B cell (primary cell): ENCODE data around the gene AGRN. TPM values are rescaled to one million over a fixed set of nuclear protein-coding genes. Genes with fewer than 3 reads are reported as not detected.
A peak's percentile ranks its signal among the peaks of the same experiment; 100 is the strongest.

Experiments used
- ATAC-seq: fragments of 200-7000 bp; cut with Tn5 transposase; one replicate; pipeline ENCODE4 v1.10.0; 2021; ENCODE audit warnings: low read depth, mild to moderate bottlenecking, moderate number of reproducible peaks, moderate library complexity
- CTCF ChIA-PET: fragments of 350-600 bp; sonication (Branson Sonifier 250); formaldehyde crosslinking; loops from one replicate; lab custom pipeline; 2021; ENCODE audit warnings: antibody characterized with exemption, inconsistent platforms; lab: Charles Lee
- POLR2A ChIA-PET: fragments of 350-600 bp; sonication (Branson Sonifier 250); formaldehyde crosslinking; loops from one replicate; lab custom pipeline; 2021; ENCODE audit warnings: antibody characterized with exemption; lab: Charles Lee
- DNase-seq: peaks from one replicate; pipeline ENCODE4 v3.0.0; 2013
- H2AFZ ChIP-seq: 2 replicates; pipeline ENCODE4 v1.6.1; 2012; ENCODE audit warnings: mild to moderate bottlenecking, low read depth, low read length; ENCODE audit not compliant: insufficient read depth, poor library complexity, severe bottlenecking
- H3K27ac ChIP-seq, 2 donors: 1 replicate in 1 of 2; 2 replicates in 1 of 2; pipeline ENCODE4 v1.5.1; 2012 to 2013; ENCODE audit warnings: low read length in 2 of 2, mild to moderate bottlenecking in 2 of 2, moderate library complexity in 1 of 2
- H3K27me3 ChIP-seq, 4 experiments: fragments of 200-600 bp in 1 of 4; sonication (generic) in 1 of 4; replicated peaks in 1 of 4; 1 replicate in 2 of 4; 2 replicates in 2 of 4; pipeline versions ENCODE4 v1.6.1 to v1.7.0; 2013 to 2016; ENCODE audit warnings: low read length in 3 of 4, mild to moderate bottlenecking in 2 of 4, mixed read lengths in 1 of 4, moderate library complexity in 1 of 4; ENCODE audit not compliant: insufficient read depth in 4 of 4, control insufficient read depth in 3 of 4; ENCODE audit errors: control extremely low read depth in 1 of 4
- H3K36me3 ChIP-seq, 2 experiments: replicated peaks in 1 of 2; 1 replicate in 1 of 2; 2 replicates in 1 of 2; pipeline versions ENCODE4 v1.6.1 to v1.7.1; 2013; ENCODE audit warnings: low read length in 1 of 2; ENCODE audit not compliant: insufficient read depth in 2 of 2, control insufficient read depth in 1 of 2; ENCODE audit errors: control extremely low read depth in 1 of 2, extremely low read depth in 1 of 2
- H3K4me1 ChIP-seq, 2 donors: fragments of 200-600 bp in 1 of 2; sonication (generic) in 1 of 2; 1 replicate in 1 of 2; 2 replicates in 1 of 2; pipeline versions ENCODE4 v1.5.1 to v1.6.1; 2013 to 2017; ENCODE audit warnings: low read length in 2 of 2; ENCODE audit not compliant: control insufficient read depth in 2 of 2, insufficient read depth in 2 of 2
- H3K4me2 ChIP-seq: replicated peaks from 2 replicates; pipeline ENCODE3; 2012; ENCODE audit warnings: mild to moderate bottlenecking, low read depth, low read length; ENCODE audit not compliant: poor library complexity, severe bottlenecking
- H3K4me3 ChIP-seq, 5 experiments: fragments of 200-600 bp in 1 of 5; sonication (generic) in 1 of 5; 1 replicate in 3 of 5; 2 replicates in 2 of 5; pipeline versions ENCODE4 v1.5.1 to v1.7.0; 2011 to 2016; ENCODE audit warnings: low read length in 4 of 5, mild to moderate bottlenecking in 4 of 5, low read depth in 2 of 5, control low read depth in 1 of 5, moderate library complexity in 1 of 5; ENCODE audit not compliant: insufficient read depth in 1 of 5; ENCODE audit errors: control extremely low read depth in 1 of 5, extremely low read depth in 1 of 5
- H3K79me2 ChIP-seq: fragments of 200-600 bp; sonication (generic); one replicate; pipeline ENCODE4 v1.6.0; 2016; ENCODE audit warnings: low read length; ENCODE audit not compliant: control insufficient read depth, insufficient read depth
- H3K9ac ChIP-seq: fragments of 200-600 bp; sonication (generic); 2 replicates; pipeline ENCODE4 v1.6.1; 2017; ENCODE audit warnings: mild to moderate bottlenecking, low read length, moderate library complexity
- H3K9me3 ChIP-seq, 3 donors: one replicate each; pipeline versions ENCODE4 v1.6.1 to v1.7.1; 2013; ENCODE audit warnings: low read length in 2 of 3; ENCODE audit not compliant: control insufficient read depth in 2 of 3, insufficient read depth in 1 of 3; ENCODE audit errors: control extremely low read depth in 1 of 3
- H4K20me1 ChIP-seq: 2 replicates; pipeline ENCODE4 v1.6.0; 2012; ENCODE audit warnings: mild to moderate bottlenecking, low read length; ENCODE audit not compliant: insufficient read depth, control insufficient read depth, poor library complexity, severe bottlenecking
- H3K27ac Mint-ChIP-seq: one replicate; pipeline ENCODE4 v1.8.0; 2021; ENCODE audit warnings: mixed read lengths
- H3K27me3 Mint-ChIP-seq: one replicate; pipeline ENCODE4 v1.8.0; 2021; ENCODE audit warnings: mixed read lengths
- H3K4me1 Mint-ChIP-seq: one replicate; pipeline ENCODE4 v1.8.0; 2021; ENCODE audit warnings: mixed read lengths
- H3K4me3 Mint-ChIP-seq: one replicate; pipeline ENCODE4 v1.8.0; 2021; ENCODE audit warnings: mixed read lengths
- H3K9me3 Mint-ChIP-seq: one replicate; pipeline ENCODE4 v1.8.0; 2022; ENCODE audit warnings: mixed read lengths; ENCODE audit not compliant: insufficient read depth
- EZH2 ChIP-seq: IDR thresholded peaks from 2 replicates; pipeline ENCODE4 v1.6.1; 2012; ENCODE audit warnings: borderline replicate concordance, low read depth, mild to moderate bottlenecking, moderate library complexity, low read length; ENCODE audit not compliant: insufficient read depth, poor library complexity, severe bottlenecking
- WGBS: methylation state at CpG from one replicate; pipeline ENCODE4 v1.1.5; 2013; ENCODE audit warnings: missing lambda C conversion rate; ENCODE audit not compliant: insufficient coverage; 5-methylcytosine and 5-hydroxymethylcytosine counted together
- intact Hi-C: fragments of 100-400 bp; cut with micrococcal nuclease; formaldehyde crosslinking; loops from one replicate; pipeline ENCODE4 v1.10.0; 2022
- polyA plus RNA-seq: library from polyadenylated mRNA; depleted of rRNA; stranded (reverse); fragments of >200 nt; gene quantifications from 2 replicates; pipeline ENCODE4 v1.2.3, GENCODE V29; 2012
- total RNA-seq, 2 donors: library from RNA; stranded (reverse); fragments of 120-200 nt in 1 of 2; gene quantifications; 1 replicate in 1 of 2; 2 replicates in 1 of 2; pipeline versions ENCODE4 v1.2.3 to v1.2.4, GENCODE V29; 2013 to 2022
- TF ChIP-seq, protein P1 (sequence below): fragments of 200-600 bp; IDR thresholded peaks from one replicate; pipeline ENCODE4 v1.8.0; 2022; ENCODE audit warnings: antibody characterized with exemption, mild to moderate bottlenecking

Gene AGRN
- total and polyA plus RNA-seq, 2 donors (not counting 1 experiment from before 2014, with no cell fraction given): 7.3 to 31.3 TPM

DNA sequence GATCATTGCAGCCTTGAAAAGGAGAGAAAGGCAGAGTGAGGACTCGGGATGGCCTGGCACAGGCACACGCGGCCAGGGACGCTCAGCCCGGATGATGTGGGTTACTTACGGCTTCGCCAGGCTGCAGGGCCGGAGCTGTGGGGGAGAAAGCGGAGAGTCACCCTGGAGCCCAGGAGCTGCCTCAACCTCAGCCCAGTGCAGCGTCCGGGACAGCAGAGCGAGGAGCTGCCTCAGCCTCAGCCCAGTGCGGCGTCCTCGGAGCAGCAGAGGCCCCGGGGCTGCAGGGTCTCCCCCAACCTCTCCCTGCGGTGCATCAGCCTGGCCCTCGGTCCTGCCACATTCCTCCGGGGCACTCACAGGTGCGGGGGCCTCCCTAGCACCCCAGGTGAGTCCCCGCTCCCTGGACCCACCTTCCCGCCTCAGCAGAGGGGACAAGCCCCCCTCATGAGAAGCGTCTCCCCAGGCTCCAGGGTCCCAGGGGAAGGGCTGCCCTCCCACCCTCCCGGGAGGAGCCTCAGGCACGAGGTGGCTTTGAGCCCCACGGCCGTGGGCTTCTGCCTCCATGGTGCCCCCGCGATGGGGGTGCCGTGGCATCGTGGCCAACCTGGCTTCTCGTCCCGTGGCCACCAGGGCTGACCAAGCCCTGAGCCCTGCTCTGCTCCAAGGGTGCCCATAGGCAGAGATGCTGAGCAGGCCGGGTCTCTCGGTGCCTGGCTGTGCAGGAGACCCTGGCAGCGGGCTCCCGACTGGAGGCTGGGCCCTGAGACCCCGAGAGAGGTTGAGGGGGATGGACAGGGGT lies 64.7 kb downstream of the AGRN start:
- no peak overlapping the region for H3K9ac ChIP-seq
- peaks cover 0 to 4% (median 0%) of the 10 kb centered on the region in 3 donors for H3K9me3 ChIP-seq
- H3K4me1 ChIP-seq: peaks cover 7 to 9% of the 10 kb centered on the region in 2 donors
- H2AFZ ChIP-seq: no peak overlapping the region
- ATAC-seq (no peak), DNase-seq (peak; percentile 19)
- ChIA-PET CTCF (no interaction called here), POLR2A (no interaction called here)
- H3K36me3 ChIP-seq: no peaks in the 10 kb centered on the region
- no peaks in the 10 kb centered on the region for H3K79me2 ChIP-seq
- H3K4me3 ChIP-seq: no peak overlapping the region
- H3K9me3 Mint-ChIP-seq: no peaks in the 10 kb centered on the region
- 94% methylated on average over 38 of the region's 38 CpGs for WGBS
- TF ChIP-seq, protein P1, sequence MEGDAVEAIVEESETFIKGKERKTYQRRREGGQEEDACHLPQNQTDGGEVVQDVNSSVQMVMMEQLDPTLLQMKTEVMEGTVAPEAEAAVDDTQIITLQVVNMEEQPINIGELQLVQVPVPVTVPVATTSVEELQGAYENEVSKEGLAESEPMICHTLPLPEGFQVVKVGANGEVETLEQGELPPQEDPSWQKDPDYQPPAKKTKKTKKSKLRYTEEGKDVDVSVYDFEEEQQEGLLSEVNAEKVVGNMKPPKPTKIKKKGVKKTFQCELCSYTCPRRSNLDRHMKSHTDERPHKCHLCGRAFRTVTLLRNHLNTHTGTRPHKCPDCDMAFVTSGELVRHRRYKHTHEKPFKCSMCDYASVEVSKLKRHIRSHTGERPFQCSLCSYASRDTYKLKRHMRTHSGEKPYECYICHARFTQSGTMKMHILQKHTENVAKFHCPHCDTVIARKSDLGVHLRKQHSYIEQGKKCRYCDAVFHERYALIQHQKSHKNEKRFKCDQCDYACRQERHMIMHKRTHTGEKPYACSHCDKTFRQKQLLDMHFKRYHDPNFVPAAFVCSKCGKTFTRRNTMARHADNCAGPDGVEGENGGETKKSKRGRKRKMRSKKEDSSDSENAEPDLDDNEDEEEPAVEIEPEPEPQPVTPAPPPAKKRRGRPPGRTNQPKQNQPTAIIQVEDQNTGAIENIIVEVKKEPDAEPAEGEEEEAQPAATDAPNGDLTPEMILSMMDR: no peak
- TF ChIP-seq EZH2: no peak
- H3K27ac ChIP-seq: no peak overlapping the region
- H3K27me3 ChIP-seq: peaks cover 0 to 8% (median 3%) of the 10 kb centered on the region in 4 experiments
- H3K4me3 Mint-ChIP-seq: no peak overlapping the region
- no peaks in the 10 kb centered on the region for H4K20me1 ChIP-seq
- H3K4me2 ChIP-seq: no peak overlapping the region
- peaks cover 2% of the 10 kb centered on the region for H3K4me1 Mint-ChIP-seq
- no peaks in the 10 kb centered on the region for H3K27me3 Mint-ChIP-seq
- intact Hi-C loops: no loop called here
- no peak overlapping the region for H3K27ac Mint-ChIP-seq

DNA sequence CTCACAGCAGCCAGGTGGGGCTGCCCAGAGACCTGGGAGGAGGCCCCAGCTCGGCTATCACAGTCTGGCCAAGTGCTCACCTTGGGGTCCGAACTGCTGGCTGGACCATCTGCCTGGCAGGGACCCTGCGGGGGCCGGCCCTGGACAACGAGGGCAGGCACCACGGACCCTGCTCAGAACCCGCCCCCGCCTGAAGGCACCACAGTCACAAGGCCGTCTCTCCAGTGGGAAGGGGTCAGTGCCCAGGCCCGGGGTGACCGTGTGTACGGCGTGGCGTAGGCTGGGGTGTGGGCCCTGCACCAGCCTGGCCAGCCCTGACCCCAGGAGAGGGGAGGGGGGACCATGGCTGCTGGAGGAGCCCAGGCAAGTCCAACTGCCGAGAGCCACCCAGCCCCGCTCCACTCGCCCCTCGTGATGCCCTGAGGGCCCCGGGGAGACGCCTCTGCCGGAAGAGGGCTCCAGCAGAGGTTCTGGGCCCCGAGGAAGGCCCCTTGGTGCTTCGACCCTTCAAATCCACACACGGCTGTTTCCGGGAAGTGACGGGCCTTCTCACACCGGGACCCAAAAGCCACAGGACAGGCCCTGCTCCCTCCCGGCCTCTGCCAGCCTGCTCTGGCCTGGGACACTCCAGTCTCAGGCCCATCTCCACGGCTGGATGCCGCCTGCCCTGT lies 65.4 kb downstream of the AGRN start:
- no peaks in the 10 kb centered on the region for H3K9me3 Mint-ChIP-seq
- Histone ChIP-seq H3K27me3 (peaks cover 0 to under 1% (median under 1%) of the 10 kb centered on the region in 4 experiments), H3K4me3 (no peak overlapping the region), H2AFZ (no peak overlapping the region), H3K36me3 (no peaks in the 10 kb centered on the region), H3K27ac (no peak overlapping the region), H3K4me1 (peaks cover 0 to 1% of the 10 kb centered on the region in 2 donors), H3K79me2 (no peaks in the 10 kb centered on the region), H3K9me3 (peaks cover 0 to under 1% (median 0%) of the 10 kb centered on the region in 3 donors), H3K9ac (no peak overlapping the region), H3K4me2 (no peak overlapping the region), H4K20me1 (no peaks in the 10 kb centered on the region)
- intact Hi-C loops: no loop called here
- WGBS: 94% methylated on average over 30 of the region's 30 CpGs
- H3K27ac Mint-ChIP-seq: no peak overlapping the region
- POLR2A ChIA-PET: no interaction called here
- ATAC-seq: no peak
- H3K4me3 Mint-ChIP-seq: no peak overlapping the region
- no peak for TF ChIP-seq EZH2
- TF ChIP-seq, protein P1: no peak
- CTCF ChIA-PET: no interaction called here
- no peaks in the 10 kb centered on the region for H3K27me3 Mint-ChIP-seq
- no peaks in the 10 kb centered on the region for H3K4me1 Mint-ChIP-seq
- DNase-seq: peak; percentile 10
